Esophagus squamous epithelium (tissue), 4 donors: Measurements from ENCODE around the gene MACC1.
"Not testable (repeated sequence)": the region's sequence is repeated elsewhere in the genome, so short reads cannot be mapped to it uniquely, and the experiment has no call there.

Experiments used
- CTCF ChIP-seq, 6 experiments: fragments of 450-650 bp in 4 of 6; fragments of 200-600 bp in 2 of 6; sonication (generic) in 2 of 6; IDR thresholded peaks; one replicate each; pipeline ENCODE4 v1.5.1; 2016 to 2019; ENCODE audit warnings: antibody characterized with exemption in 6 of 6, mild to moderate bottlenecking in 4 of 6, moderate library complexity in 4 of 6
- POLR2A ChIP-seq, 4 donors: fragments of 450-650 bp; IDR thresholded peaks; one replicate each; pipeline ENCODE4 v1.6.1; 2017; ENCODE audit warnings: antibody characterized with exemption in 4 of 4, mild to moderate bottlenecking in 4 of 4, moderate library complexity in 3 of 4

GRCh38 chr7:20126060-20126459 is 91.1 kb downstream of the MACC1 start:
- TF ChIP-seq CTCF, POLR2A (IDR thresholded peaks at IDR 0.05): not testable (repeated sequence)
